HG02678 (cell line): ENCODE results near the gene SYNJ1.
"Not testable (repeated sequence)": the region's sequence is repeated elsewhere in the genome, so short reads cannot be mapped to it uniquely, and the experiment has no call there.

ENCODE experiments used
- ATAC-seq: cut with Tn5 transposase; IDR thresholded peaks from one replicate; pipeline ENCODE4 v1.9.1; 2021; ENCODE audit warnings: mild to moderate bottlenecking, moderate library complexity; ENCODE audit not compliant: unreplicated experiment

SYNJ1 gene

DNA sequence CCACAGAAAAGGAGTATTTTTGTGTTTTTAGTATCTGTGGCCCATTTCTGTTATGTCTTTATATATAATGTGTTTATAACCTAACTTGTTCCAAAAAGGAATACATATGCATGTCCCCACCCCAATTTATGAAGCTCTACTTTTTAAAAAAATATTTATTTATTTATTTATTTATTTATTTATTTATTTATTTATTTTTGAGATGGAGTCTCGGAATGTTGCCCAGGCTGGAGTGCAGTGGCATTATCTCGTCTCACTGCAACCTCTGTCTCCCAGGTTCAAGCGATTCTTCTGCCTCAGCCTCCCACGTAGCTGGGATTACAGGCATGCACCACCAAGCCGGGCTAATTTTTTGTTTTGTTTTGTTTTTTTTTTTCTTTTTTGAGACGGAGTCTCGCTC lies 32.3 kb downstream of the SYNJ1 start:
- ATAC-seq = not testable (repeated sequence)

DNA sequence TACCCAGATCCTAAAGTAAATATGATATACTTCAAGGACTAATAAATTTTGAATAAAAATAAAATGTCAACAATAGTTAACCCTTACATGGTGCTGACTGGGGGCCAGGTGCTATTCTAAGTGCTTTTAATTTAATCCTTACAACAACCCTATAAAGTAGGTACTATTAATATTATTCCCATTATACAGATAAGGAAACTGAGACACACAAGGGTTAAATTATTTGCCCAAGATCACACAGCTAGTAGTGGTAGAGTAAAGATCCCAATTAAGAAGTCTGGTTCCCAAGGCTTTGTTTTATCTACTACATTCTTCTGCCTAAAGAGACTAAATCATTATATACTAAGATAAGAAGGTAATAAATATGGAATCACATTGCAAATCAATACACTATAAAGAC lies 34.2 kb downstream of the SYNJ1 start:
- no peak for ATAC-seq

DNA sequence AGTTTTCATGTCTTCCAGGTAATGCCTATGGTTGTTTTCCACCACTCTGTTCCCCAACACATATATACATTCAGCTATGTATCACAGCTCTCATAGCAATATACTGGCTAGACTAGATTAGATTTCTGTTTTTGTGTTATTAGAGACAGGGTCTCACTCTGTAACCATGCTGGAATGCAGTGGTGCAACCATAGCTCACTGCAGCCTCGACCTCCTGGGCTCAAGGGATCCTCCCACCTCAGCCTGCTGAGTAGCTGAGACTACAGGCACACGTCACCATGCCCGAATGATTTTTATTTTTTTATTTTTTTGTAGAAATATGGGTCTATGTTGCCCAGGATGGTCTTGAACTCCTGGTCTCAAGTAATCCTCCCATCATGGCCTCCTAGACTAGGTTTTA lies 37.7 kb downstream of the SYNJ1 start:
- ATAC-seq = no peak

DNA sequence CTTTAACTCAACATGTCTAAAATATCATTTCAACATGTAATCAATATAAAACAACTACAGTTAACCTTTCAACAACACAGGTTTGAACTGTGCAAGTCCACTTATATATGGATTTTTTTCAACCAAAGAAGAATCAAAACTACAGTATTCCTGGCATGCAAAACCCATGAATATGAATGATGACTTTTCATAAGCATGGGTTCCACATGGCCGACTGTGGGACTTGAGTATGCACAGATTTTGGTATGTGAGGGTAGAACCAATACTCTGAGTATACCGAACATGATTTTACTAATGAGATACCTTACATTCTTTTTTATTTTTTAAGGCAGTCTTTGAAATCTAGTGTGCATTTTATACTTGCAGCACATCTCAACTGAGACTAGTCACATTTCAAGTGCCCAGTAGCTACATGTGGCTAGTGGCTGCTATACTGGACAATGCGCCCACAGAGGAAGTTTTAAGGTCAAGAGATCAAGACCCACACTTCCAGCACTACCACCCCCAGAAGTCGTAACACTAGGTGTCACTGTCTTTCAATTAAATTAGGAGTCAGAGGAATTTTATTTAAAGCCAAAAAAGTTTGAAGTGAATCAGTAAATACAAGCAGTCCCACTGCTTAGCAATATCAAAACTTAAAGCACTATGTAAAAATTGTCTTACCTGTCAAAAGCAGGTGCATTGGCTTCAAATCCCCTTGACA lies 40.0 kb downstream of the SYNJ1 start:
- no peak for ATAC-seq

DNA sequence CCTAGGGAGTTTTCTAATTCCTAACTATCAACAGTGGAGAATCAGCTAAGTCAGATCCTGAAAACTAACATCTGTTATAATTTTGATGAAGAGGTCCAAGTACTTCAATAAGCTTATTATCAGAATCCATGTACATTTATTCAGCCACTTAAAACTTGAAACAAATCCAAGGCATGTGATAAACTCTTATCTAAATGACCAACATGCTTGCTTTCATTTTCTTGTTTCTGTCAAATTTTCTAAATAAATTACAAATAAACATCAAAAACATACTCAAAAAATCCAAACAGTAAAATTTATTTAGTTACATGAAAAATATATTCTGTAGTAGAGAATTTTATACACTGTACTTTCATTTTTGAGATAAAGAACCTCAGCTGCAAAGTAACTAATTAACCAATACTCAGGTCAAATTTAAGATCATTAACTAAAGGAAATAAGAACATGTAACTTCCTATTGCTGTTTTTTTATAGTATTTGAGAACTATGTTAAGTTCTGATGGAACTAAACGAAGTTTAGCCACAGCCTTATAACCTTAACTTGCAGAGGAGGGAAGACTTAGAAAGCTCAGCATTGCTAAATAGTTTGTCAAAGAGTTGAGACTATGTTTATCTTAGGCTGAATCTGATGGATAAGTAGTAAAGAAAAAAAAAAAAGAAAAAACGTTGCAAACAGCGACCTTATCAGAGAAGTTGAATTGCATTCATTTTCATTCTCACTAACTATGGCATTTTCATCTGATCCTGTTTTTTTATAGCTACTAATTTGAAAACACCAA lies 44.9 kb downstream of the SYNJ1 start:
- ATAC-seq = no peak

DNA sequence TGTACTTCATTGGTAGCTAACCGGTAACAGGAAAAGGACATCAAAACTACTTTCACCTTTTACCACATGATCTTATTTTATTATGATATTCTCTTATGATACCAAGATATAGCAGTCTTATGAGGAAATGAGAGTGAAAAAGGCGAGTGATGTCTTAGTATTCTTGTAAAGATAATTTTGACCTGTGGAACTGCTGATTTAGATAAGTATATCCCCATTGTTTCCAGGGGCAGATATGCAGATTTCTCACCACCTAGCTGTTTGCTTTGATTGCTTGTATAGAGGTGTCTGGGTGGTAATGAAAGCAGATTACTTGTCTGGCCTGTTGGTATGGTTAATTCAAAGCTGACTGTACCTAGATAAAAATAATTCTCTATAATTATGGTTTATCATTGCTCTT lies 53.1 kb downstream of the SYNJ1 start:
- no peak for ATAC-seq

DNA sequence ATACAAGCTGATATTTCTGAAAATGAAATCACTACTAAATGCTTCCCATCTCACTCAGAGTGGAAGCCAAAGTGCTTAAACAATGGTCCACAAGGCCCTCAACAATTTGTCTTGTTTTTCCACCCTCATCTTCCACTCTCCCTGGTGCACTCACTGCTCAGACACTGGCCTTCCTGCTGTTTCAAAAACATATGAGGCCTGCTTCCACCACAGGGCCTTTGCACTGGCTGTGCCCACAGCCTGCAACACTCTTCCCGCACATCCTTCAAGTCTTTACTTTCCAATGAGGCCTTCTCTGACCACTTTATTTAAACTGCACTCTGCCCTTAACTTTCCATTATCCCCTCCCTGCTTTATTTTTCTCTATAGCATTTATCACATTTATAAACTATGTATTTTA lies 53.8 kb downstream of the SYNJ1 start:
- ATAC-seq = no peak

DNA sequence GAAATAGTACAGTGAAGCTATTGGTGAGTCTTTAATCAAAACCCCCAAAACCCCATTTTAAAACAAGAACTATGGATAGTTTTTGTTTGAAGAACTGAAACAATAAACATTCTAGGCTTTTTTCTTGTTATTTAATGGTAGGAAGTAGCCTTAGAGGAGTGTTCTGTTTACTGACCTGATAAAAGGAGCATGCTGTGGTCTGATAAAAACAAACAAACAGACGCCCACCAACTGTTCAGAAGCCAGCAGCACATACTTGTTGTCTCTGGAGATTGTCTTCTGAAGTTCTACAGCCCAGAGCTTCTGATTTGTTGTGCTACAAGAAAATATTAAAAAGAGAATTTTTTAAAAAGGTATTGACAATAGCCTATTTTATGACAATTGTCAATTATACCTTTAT lies 61.6 kb downstream of the SYNJ1 start:
- no peak for ATAC-seq

DNA sequence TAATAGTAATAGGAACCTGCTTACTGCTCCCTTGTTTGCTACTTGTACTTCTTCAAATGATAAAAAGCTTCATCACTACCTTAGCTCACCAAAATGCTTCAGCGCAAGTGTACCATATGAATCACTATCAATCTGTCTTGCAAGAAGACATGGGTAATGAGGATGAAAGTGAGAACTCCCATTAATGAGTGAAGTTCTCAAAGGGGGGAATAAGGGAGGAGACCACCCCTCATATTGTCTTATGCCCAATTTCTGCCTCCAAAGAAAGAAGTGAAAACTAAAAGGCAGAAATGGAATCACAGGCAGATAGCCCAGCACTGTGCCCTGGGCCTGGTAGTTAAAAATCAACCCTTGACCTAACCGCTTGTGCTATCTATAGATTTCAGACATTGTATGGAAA lies 63.7 kb downstream of the SYNJ1 start:
- not testable (repeated sequence) for ATAC-seq

DNA sequence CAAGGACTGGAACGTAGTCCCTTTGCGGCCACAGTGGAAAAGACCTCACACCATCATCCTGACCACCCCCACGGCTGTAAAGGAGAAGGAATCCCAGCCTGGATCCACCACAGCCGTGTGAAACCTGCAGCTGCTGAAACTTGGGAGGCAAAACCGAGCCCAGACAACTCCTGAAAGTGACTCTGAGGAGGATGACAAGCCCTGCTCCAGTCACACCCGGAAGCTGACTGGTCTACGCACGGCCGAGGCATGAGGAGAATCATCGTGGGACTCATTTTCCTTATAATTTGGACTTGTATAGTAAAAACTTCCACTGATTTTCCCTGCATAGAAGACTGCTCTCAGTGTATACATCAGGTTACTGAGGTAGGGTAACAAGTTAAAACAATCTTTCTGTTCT lies 65.8 kb downstream of the SYNJ1 start:
- ATAC-seq = not testable (repeated sequence)

DNA sequence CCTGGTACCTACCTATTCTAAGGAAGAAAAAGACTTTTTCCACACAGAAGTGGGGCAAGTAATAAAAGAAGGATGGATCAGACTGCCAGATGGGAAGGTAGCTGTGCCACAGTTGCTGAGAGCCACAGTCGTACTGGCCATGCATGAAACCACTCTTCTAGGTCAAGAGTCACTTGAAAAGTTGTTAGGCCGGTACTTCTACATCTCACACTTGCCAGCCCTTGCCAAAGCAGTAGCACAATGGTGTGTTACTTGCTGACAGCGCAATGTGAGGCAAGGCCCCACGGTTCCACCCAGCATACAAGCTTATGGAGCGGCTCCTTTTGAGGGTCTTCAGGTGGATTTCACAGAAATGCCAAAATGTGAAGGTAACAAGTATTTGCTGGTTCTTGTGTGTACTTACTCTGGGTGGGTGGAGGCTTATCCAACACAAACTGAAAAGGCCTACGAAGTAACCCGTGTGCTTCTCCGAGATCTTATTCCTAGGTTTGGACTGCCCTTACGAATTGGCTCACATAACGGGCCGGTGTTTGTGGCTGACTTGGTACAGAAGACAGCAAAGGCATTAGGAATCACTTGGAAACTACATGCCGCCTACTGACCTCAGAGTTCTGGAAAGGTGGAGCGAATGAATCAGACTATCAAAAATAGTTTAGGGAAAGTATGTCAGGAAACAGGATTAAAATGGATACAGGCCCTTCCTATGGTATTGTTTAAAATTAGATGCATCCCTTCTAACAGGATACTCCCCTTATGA lies 66.6 kb downstream of the SYNJ1 start:
- ATAC-seq = not testable (repeated sequence)

DNA sequence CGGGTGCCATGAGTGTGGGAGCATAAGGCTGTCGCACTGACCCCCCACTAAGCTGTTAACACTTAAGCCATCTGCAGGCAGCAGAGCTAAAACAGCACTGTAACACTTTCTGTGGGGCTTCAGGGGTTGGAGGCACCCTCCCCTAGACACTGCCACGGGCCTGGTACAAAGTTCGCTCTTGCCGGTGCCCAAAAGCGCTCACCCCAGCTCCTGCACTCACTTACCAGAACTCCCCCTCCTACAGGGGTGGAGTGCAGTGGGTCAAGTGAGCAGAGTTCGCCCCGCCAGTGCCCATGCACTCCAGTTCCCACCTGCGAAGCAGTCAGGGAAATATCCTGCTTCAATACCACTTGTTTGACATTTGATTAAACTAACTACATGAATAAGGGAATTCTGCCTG lies 69.3 kb downstream of the SYNJ1 start:
- no peak for ATAC-seq

DNA sequence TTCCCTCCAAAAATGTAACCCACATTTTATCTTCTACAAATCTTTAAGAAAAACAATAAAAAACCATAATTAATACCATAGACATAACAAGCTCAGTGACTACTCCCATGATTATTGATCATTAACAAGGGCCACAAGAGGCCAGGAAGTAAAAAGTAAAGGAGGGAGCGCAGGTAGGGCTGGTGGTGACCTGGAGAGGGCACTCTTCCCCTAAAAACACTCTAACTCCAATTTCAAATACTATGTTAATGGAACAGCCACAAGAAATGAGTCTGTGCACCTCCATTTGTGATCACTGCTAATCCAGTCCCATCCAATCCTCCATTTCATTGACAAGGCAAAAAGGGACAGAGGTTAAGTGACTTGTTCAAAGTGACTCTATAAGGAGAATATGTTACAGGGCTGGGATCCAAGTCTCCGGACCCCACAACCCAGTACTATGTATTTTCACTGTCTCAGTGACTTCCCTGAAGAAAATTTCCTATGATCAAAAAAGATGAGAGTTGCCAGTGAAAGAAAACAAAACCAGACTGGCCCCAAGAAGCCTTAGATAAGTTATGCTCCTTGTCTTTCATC lies 74.4 kb downstream of the SYNJ1 start:
- peak; percentile 56 for ATAC-seq

DNA sequence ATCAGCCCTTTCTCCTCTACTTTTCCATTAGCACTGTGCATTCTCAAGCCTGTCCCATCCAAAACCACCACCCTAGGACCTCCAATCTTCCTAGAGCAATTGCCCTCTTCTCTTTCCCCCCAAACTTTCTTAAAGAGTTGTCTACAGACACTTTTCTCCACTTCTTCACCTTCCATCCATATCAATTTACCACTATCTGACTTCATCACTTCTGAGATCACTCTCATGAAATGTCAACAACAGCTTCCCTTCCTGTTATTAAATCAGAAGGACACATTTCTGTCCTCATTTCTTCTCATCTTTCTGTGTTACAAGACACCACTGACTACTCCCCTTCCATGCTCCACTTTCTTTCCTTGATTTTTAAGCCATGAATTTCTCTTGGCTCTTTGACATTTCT lies 79.6 kb downstream of the SYNJ1 start:
- no peak for ATAC-seq

DNA sequence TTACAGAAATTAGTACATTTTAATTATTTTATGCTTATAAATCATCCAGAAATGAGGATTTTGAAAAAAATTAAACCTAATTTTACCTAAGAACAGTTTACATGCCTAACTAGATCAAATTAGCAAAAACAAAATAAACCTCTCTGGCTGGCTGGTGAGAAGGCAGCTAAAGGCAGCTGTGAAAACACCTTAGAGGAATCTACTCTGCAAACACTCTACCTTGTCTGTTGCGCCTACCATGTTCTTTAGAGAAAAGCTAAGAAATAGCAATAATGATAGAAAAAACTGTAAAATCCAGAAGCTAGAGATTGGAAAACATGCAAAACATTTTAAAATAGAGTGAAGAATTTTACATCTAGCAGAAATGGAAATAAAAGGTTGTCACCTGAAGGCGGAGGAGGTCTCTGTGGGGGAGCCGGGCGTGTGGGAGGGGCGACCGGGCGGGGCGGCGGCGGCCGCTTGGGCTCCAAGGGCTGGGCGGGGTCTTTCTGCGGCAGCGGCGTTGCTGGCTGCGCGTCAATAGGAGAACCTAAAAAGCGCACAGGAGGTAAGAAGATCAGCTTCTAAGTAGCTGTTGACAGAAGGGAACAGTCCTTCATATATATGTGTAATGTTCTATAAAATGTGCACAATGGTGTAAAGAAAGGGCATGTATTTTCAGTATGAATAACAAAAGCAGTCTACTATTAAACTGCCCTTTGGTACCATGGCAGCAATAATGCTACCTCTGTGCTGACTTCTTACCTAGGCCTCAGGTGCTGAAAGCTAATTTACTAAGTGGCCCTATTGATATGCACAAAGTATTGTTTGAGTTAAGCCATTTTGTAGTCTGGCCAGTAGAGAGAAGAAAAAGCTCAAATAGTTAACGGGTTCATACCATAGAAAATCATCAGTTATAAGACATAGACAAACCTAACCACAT lies 82.3 kb downstream of the SYNJ1 start:
- no peak for ATAC-seq

DNA sequence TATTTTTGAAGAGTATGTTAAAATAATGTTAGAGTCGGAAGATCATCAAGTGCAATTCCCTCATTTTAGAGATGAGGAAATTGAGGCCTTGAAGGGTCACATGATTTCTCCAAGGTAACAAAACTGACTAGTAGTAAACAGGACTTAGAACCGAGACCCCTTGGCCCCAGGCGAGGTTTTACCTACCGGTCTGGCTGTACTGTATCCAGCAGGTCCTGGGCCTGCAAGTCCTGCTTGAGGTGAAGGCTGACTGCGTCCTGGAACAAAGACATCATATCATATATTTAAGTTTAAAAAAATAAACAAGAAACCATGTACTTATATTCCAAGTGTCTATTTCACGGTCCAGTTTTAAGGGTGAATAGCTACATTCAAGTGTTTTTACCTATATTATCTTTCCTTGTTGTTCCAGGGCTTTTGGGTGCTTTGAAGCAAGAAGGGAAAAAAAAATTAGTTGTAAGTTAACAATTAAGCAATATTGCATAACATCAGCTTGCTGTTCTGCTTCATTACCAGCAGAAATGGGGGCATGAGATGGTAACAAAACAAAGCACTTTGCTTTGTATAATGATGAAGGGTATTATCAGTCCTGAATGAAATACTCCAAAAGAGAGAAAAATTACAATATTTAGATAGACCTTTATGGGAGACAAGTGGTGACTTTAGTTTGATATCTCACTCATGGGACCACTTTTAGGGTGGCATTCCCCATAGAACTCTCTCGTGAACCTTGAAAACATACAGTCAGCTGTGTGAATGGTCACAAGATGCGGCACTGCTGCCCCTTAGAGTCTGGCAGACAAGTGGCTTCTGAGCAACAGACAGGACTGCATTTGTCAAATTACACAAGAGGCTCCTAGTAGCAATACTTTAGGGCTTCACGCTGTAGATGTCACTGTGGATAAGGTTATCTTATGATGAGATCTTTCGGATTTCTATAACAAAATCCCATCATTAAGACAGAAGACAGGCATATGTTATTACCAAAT lies 85.8 kb downstream of the SYNJ1 start:
- no peak for ATAC-seq

DNA sequence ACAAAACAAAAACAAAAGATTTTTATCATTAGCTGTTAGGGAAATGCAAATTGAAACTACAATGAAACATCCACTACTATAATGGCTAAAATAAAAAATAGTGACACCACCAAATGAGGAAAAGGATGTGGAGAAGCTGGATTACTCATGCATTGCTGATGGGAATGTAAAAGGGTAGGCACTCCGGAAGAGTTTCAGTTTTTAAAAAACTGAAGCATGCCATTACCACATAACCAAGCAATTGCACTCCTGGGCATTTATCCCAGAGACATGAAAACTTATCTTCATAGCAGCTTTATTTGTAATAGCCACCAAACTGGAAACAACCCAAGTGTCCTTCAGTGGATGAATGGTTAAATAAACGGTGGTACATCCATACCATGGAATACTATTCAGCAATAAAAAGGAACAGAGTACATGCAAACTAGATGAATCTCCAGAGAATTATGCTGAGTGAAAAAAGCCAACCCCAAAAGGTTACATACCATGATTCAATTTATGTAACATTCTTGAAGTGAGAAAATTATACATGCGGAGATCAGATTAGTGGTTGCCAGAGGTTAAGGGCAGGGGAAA lies 101.1 kb downstream of the SYNJ1 start:
- ATAC-seq = no peak

DNA sequence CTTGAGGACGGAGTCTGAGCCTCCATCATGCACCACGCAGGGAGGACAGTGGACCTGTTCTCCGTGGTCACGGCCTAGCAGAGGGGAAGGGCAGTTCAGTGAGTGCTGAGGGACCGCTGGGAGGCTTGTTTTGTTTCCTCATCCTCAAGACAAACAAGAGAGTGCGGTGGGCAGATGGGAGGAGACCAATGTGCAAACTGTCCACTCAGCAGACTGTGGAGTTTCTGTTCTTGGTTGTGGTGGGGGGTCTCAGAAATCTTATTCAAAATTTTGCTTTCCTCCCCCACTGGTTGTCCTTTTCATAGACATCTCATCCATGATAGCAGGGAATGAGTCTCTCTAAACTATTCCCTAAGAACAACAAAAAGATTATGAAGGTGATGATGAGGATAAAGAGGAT lies 109.6 kb downstream of the SYNJ1 start:
- ATAC-seq = not testable (repeated sequence)
